ENCODE data around the gene ZDHHC3.

Gene ZDHHC3

GRCh38 chr3:44929782-44930181 lies 46.2 kb downstream of the ZDHHC3 start:
- no peak for DNase-seq (ENCODE audit: low read depth, low spot score)

DNA sequence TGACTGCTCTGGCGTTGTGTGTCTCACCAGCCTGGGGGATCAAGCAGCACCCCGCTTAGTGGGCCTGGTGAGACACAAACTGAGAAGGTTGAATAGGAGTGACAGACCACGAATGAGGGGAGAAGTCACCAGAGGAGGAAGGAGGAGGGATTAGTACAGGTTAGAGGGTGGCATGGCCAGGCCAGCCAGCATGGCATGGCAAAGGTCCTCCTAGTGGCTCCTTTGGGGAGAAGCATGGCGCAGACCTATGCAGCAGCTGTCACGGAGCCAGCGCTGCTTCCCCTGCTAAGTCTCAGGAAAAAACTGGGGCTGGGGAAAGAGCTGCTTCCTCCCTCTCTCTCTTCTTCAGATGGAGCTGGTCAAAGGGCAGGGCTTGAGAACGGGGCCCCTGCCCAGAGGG lies 48.6 kb downstream of the ZDHHC3 start:
- no peak for DNase-seq (ENCODE audit: low read depth, low spot score)

GRCh38 chr3:44926921-44927320 lies 49.1 kb downstream of the ZDHHC3 start:
- DNase-seq (ENCODE audit: low read depth, low spot score): no peak

- no peak for DNase-seq (ENCODE audit: low read depth, low spot score)
These were observed 49.8 kb downstream of the ZDHHC3 start for GRCh38 chr3:44926172-44926571.

- DNase-seq (ENCODE audit: low read depth, low spot score): no peak
These were observed 51.4 kb downstream of the ZDHHC3 start for GRCh38 chr3:44924457-44925084.

DNA sequence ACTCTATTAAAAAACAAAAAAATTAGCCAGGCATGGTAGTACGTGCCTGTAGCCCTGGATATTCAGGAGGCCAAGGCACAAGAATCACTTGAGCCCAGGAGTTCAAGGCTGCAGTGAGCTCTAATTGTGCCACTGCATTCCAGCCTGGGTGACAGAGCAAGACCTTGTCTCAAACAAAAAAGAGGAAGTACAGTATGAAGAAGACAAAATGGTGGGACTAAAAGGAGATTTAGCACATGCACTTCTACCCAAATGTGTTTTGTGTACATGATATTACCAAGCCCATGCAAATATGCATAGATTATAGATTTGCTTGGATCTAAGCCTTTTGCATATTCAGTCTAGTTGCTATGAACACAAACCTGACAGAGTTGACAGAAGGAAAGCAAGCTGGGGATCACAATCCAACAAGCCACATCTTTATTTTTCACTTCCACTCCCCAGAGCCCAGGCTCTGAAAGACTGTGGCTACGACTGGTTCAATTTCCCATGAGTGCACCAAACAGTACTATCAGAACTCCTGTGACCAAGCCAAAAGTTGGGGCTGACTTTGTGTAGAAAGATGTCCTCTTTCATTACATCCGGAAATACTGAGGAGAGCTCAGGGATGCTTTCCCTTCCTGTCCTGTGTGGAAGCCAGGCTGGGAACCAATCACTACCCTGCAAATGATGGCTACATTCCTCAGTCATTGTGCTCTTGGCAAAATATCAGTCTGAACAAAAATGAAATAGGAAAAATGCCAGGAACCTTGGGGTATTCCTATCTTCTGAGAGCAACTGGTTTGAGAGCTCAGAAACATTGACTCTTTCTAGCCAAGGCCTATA lies 52.1 kb downstream of the ZDHHC3 start:
- DNase-seq (ENCODE audit: low read depth, low spot score): no peak

DNA sequence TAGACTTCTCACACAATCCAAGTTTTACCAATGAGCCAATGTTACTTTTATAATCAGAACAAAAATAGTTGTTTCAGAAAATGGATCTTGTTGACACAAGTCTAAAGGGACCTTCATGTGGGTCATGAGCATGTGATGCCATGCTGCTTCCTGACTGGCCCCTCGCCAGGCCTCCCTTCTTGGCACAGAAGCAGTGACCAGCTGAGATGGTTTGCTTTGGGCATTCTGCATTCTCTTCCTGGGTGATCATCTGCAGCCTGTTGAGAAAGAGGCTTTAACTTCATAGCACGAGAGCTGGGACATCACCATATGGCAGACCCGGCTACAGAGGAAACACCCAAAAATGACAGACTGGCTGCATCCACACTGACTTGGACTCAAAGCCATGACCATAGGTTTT lies 55.9 kb downstream of the ZDHHC3 start:
- no peak for DNase-seq (ENCODE audit: low read depth, low spot score)

DNA sequence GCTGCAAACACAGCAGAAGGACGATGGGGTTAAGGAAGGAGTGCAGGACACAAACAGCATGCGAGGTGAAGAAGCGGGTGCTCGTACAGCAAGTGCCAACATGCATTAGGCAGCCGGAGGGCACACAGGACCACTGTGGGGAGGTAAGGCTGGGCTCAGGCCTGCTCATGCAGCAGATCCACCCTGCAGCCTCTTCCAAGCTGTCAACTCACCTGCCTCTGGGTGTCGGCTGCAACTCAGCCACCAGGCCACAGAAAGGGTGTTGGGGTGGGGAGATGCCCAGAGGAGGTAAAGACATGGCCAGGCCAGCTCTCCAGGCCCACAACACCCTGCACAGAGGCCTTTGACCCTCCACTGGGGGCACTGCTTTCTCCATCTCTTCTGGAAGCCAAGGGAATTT lies 57.4 kb downstream of the ZDHHC3 start:
- DNase-seq (ENCODE audit: low read depth, low spot score): no peak

DNA sequence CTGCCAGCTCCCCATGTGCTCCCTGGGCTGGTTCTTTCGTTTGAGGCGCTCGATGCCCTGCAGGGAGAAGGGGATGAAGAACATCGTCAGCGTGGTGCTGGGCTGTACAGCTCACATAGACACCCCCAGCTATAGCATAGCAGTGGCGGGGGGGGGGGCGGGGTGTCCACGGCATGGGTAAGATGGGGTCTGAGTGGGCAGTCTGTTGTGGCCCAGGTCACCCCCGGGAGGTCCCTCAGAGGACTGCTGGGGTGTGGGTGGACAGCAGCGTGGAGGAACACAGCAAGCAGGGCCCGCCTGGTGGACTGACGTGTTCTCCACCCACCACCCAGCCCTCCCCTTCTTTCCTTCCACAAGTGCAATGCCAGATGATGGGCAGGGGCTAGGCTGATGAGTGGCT lies 57.9 kb downstream of the ZDHHC3 start:
- DNase-seq (ENCODE audit: low read depth, low spot score): no peak

- no peak for DNase-seq (ENCODE audit: low read depth, low spot score)
These were observed 60.1 kb downstream of the ZDHHC3 start for GRCh38 chr3:44915702-44916438.

- DNase-seq (ENCODE audit: low read depth, low spot score): no peak
These were observed 61.0 kb downstream of the ZDHHC3 start for GRCh38 chr3:44914936-44915335.

DNA sequence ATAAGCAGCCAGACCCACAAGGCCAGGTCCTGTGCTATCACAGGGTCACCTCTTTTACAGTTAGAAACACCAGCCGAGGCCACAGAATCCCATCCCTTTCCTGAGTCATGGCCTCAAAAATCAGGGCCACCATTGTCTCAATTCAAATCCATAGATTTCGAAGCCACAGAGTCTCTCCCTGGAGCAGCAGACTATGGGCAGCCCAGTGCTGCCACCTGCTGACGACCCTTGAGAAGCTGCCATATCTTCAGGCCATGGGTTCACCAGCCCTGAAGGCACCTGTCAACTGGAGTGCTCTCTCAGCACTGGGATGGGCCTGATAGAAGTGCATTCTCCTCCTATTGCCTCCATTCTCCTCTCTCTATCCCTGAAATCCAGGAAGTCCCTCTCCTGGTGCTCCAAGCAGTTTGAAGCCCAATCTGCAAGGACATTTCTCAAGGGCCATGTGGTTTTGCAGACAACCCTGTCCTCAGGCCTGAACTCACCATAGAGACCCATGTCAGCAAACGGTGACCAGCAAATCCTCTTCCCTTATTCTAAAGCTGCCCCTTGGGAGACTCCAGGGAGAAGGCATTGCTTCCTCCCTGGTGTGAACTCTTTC lies 62.0 kb downstream of the ZDHHC3 start:
- peak; percentile 12 for DNase-seq (ENCODE audit: low read depth, low spot score)

DNA sequence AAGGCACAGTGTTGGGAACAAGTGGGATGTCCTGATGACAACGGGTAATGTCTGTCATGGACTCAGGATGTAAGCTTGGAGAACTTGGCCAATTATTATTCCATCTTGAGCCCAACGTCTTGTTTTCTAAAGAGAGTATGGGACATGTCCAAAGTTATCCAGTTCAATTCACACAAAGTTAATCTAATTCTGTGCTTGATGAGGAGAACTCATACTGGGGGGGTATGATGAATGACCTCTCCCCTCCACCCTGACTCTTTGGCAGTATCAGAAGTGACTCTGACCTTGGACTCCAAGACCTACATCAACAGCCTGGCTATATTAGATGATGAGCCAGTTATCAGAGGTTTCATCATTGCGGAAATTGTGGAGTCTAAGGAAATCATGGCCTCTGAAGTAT lies 65.3 kb downstream of the ZDHHC3 start:
- no peak for DNase-seq (ENCODE audit: low read depth, low spot score)

- DNase-seq (ENCODE audit: low read depth, low spot score): no peak
These were observed 66.9 kb downstream of the ZDHHC3 start for GRCh38 chr3:44909063-44909462.

DNA sequence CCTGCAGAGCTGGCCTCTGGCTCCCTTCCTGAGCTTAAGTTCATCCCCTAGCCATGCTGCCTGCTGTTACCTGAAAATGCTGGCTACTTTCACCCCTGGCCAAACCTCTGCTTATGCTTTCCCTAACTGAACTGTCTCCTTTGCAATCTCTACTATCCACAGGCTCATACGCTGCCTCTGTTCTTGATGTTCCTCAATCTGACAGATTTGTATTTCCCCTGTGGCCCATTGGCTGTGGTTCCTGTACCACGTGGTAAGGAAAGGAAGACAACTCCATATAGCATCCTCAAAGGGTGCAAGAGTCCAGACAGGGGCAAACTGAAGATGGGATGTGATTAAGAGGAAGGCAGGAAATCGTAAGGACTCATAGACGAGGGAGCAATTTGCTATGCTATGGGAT lies 68.4 kb downstream of the ZDHHC3 start:
- no peak for DNase-seq (ENCODE audit: low read depth, low spot score)

DNA sequence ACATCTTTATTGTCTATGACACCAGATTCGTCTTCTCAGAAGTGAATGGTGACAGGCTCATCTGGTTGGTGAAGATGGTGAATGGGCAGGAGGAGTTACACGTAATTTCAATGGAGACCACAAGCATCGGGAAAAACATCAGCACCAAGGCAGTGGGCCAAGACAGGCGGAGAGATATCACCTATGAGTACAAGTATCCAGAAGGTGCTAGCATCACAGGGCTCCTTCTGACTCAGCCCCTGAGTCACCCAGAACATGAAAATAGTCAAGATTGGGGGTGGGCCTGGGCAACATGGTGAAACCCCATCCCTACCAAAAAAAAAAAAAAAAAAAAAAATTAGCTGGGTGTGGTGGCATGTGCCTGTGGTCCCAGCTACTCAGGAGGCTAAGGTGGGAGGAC lies 69.0 kb downstream of the ZDHHC3 start:
- no peak for DNase-seq (ENCODE audit: low read depth, low spot score)

GRCh38 chr3:44905446-44906157 lies 70.4 kb downstream of the ZDHHC3 start:
- DNase-seq (ENCODE audit: low read depth, low spot score): no peak

GRCh38 chr3:44903751-44904150 lies 72.2 kb downstream of the ZDHHC3 start:
- no peak for DNase-seq (ENCODE audit: low read depth, low spot score)

DNA sequence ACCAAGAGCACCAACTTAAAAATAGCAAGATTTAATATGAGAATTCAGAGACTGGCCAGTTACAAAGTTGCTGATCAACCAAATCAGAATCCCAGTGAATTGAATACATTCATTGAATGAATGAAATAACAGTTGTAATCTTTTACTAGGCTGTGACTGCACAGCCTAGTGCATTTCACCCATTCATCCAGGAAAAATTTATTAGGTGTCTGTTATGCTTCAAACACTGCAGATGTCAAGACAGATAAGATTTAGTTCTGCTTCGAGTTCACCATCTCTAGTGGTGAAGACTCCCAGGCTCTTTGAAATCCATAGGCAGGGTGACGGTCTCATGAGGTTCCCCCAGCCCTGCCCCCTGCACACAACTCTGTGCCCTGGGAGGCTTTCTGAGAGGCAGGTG lies 72.7 kb downstream of the ZDHHC3 start:
- no peak for DNase-seq (ENCODE audit: low read depth, low spot score)

- no peak for DNase-seq (ENCODE audit: low read depth, low spot score)
These were observed 73.3 kb downstream of the ZDHHC3 start for GRCh38 chr3:44902628-44903027.

DNA sequence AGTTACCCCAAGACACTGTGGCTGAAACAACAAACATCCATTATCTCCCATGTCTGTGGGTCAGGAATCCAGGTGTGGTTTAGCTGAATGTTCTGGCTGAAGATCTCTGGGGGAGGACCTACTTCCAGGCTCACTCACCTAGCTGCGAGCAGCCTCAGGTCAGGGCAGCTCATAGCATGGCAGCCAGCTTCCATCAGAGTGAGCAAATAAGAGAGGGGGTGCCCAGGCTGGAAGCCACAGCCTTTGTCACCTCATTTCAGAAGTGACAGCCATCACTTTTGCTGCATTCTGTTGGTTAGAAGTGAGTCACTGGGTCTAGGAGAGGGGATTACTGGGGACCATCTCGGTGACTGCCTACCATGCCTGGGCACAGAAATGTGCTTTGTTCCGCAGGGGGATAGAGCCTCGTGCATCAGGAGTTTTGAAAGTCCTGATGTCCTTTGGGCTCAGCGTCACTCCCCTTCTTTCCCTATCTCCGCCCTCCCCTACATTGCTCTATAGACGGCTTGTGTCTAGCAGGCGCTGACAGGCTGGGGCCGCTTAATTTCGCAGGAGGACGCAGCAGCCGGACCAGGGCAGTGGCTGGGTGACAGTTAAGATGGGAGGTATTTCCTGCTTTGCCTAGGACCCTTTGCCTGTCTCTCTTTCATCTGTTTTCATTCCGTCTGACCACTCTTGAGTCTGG lies 76.1 kb downstream of the ZDHHC3 start:
- DNase-seq (ENCODE audit: low read depth, low spot score): no peak
